H9 (cell line): ENCODE results near the gene ASTN1. TPM values are rescaled to one million over a fixed set of nuclear protein-coding genes. Genes with fewer than 3 reads are reported as not detected.

Experiments
- DNase-seq: peaks from one replicate; pipeline ENCODE4 v3.0.0-alpha.2; 2017
- H2AFZ ChIP-seq: one replicate; pipeline ENCODE4 v1.6.1; 2013; ENCODE audit warnings: mild to moderate bottlenecking, low read length, control low read depth, moderate library complexity
- H2AK5ac ChIP-seq: 2 replicates; pipeline ENCODE4 v1.6.1; 2013; ENCODE audit warnings: low read length, control low read depth, mixed read lengths; ENCODE audit not compliant: insufficient read length
- H2BK120ac ChIP-seq: one replicate; pipeline ENCODE4 v1.6.1; 2013; ENCODE audit warnings: low read depth, mild to moderate bottlenecking, low read length, control low read depth, inconsistent platforms; ENCODE audit not compliant: poor library complexity, severe bottlenecking
- H2BK12ac ChIP-seq: 2 replicates; pipeline ENCODE4 v1.6.1; 2013; ENCODE audit warnings: low read length, control low read depth, mixed read lengths, low read depth; ENCODE audit not compliant: insufficient read length
- H2BK15ac ChIP-seq: 2 replicates; pipeline ENCODE4 v1.6.1; 2013; ENCODE audit warnings: low read depth, low read length, control low read depth
- H2BK20ac ChIP-seq: one replicate; pipeline ENCODE4 v1.6.1; 2013; ENCODE audit warnings: low read depth, mild to moderate bottlenecking, low read length, control low read depth, inconsistent platforms; ENCODE audit not compliant: poor library complexity, severe bottlenecking
- H2BK5ac ChIP-seq: 2 replicates; pipeline ENCODE4 v1.6.1; 2013; ENCODE audit warnings: low read length, control low read depth, mixed read lengths; ENCODE audit not compliant: insufficient read length
- H3K14ac ChIP-seq: 2 replicates; pipeline ENCODE4 v1.6.1; 2013; ENCODE audit warnings: low read length, control low read depth; ENCODE audit not compliant: insufficient read depth
- H3K18ac ChIP-seq: 2 replicates; pipeline ENCODE4 v1.6.1; 2013; ENCODE audit warnings: low read depth, mild to moderate bottlenecking, mixed read lengths, low read length, control low read depth; ENCODE audit not compliant: insufficient read length
- H3K23ac ChIP-seq: 2 replicates; pipeline ENCODE4 v1.6.1; 2013; ENCODE audit warnings: low read length, control low read depth, mixed read lengths, low read depth; ENCODE audit not compliant: insufficient read length
- H3K23me2 ChIP-seq: 2 replicates; pipeline ENCODE4 v1.6.1; 2013; ENCODE audit warnings: low read depth, mild to moderate bottlenecking, mixed read lengths, low read length, control low read depth; ENCODE audit not compliant: insufficient read length, poor library complexity, severe bottlenecking
- H3K27ac ChIP-seq: 2 replicates; pipeline ENCODE4 v1.5.1; 2013; ENCODE audit warnings: low read length, control low read depth, mixed read lengths, low read depth; ENCODE audit not compliant: insufficient read length
- H3K27me3 ChIP-seq: 2 replicates; pipeline ENCODE4 v1.6.1; 2013; ENCODE audit warnings: low read length, control low read depth, inconsistent platforms; ENCODE audit not compliant: insufficient read depth
- H3K4ac ChIP-seq: 2 replicates; pipeline ENCODE4 v1.6.1; 2013; ENCODE audit warnings: low read depth, mild to moderate bottlenecking, control low read depth, inconsistent platforms, low read length, moderate library complexity
- H3K4me1 ChIP-seq: 2 replicates; pipeline ENCODE4 v1.6.1; 2013; ENCODE audit warnings: low read length, control low read depth, inconsistent platforms; ENCODE audit not compliant: insufficient read depth
- H3K4me2 ChIP-seq: 2 replicates; pipeline ENCODE4 v1.6.1; 2013; ENCODE audit warnings: low read length, control low read depth, mixed read lengths; ENCODE audit not compliant: insufficient read length, insufficient read depth
- H3K56ac ChIP-seq: 2 replicates; pipeline ENCODE4 v1.6.1; 2013; ENCODE audit warnings: low read depth, mild to moderate bottlenecking, mixed read lengths, low read length, control low read depth; ENCODE audit not compliant: insufficient read length
- H3K79me1 ChIP-seq: 2 replicates; pipeline ENCODE4 v1.6.1; 2013; ENCODE audit warnings: low read depth, mild to moderate bottlenecking, moderate library complexity, low read length, control low read depth, inconsistent platforms; ENCODE audit not compliant: insufficient read depth, poor library complexity, severe bottlenecking
- H3K79me2 ChIP-seq: 2 replicates; pipeline ENCODE4 v1.6.1; 2013; ENCODE audit warnings: low read length, control low read depth, inconsistent platforms; ENCODE audit not compliant: insufficient read depth
- H3K9ac ChIP-seq: 2 replicates; pipeline ENCODE4 v1.6.1; 2013; ENCODE audit warnings: low read length, control low read depth, mixed read lengths; ENCODE audit not compliant: insufficient read length; ENCODE audit errors: extremely low read depth
- H3K9me3 ChIP-seq: one replicate; pipeline ENCODE4 v1.6.1; 2013; ENCODE audit warnings: low read depth, low read length, inconsistent platforms; ENCODE audit not compliant: control insufficient read depth
- H3T11ph ChIP-seq: one replicate; pipeline ENCODE4 v1.6.1; 2013; ENCODE audit warnings: mild to moderate bottlenecking, low read length, control low read depth, inconsistent platforms
- H4K20me1 ChIP-seq: one replicate; pipeline ENCODE4 v1.6.1; 2013; ENCODE audit not compliant: control insufficient read depth, insufficient read length, insufficient read depth
- H4K5ac ChIP-seq: 2 replicates; pipeline ENCODE4 v1.6.1; 2013; ENCODE audit warnings: low read depth, mild to moderate bottlenecking, mixed read lengths, low read length, control low read depth; ENCODE audit not compliant: insufficient read length
- H4K8ac ChIP-seq: replicated peaks from 2 replicates; pipeline ENCODE4 v1.6.1; 2013; ENCODE audit warnings: low read length, control low read depth, mixed read lengths, low read depth; ENCODE audit not compliant: insufficient read length
- H4K91ac ChIP-seq: 2 replicates; pipeline ENCODE4 v1.6.1; 2013; ENCODE audit warnings: low read depth, mild to moderate bottlenecking, moderate library complexity, mixed read lengths, low read length, control low read depth; ENCODE audit not compliant: insufficient read length
- H3K27ac Mint-ChIP-seq, 3 experiments: 2 replicates in 2 of 3; 3 replicates in 1 of 3; pipeline ENCODE4 v1.8.0; 2020 to 2021; ENCODE audit warnings: mixed read lengths in 3 of 3, mild to moderate bottlenecking in 1 of 3, moderate library complexity in 1 of 3
- H3K27me3 Mint-ChIP-seq: 2 replicates; pipeline ENCODE4 v1.8.0; 2021; ENCODE audit warnings: low read depth, mild to moderate bottlenecking, moderate library complexity, mixed read lengths
- H3K36me3 Mint-ChIP-seq, 3 experiments: 2 replicates in 2 of 3; 3 replicates in 1 of 3; pipeline ENCODE4 v1.8.0; 2020 to 2021; ENCODE audit warnings: low read depth in 3 of 3, mixed read lengths in 3 of 3; ENCODE audit not compliant: insufficient read depth in 1 of 3
- H3K4me1 Mint-ChIP-seq, 2 experiments: 2 replicates each; pipeline ENCODE4 v1.8.0; 2020; ENCODE audit warnings: mixed read lengths in 2 of 2
- H3K4me3 Mint-ChIP-seq, 2 experiments: 2 replicates in 1 of 2; 3 replicates in 1 of 2; pipeline ENCODE4 v1.8.0; 2020 to 2021; ENCODE audit warnings: mild to moderate bottlenecking in 2 of 2, mixed read lengths in 2 of 2, moderate library complexity in 1 of 2
- H3K9me3 Mint-ChIP-seq, 2 experiments: 2 replicates in 1 of 2; 3 replicates in 1 of 2; pipeline ENCODE4 v1.8.0; 2020; ENCODE audit warnings: mild to moderate bottlenecking in 2 of 2, mixed read lengths in 2 of 2, moderate library complexity in 1 of 2
- CTCF ChIP-seq: fragments of 200-600 bp; sonication (generic); conservative IDR thresholded peaks from 3 replicates; pipeline ENCODE4 v1.8.0; 2021; ENCODE audit warnings: antibody characterized with exemption, mild to moderate bottlenecking
- WGBS: extraction: QIAGEN DNeasy Blood & Tissue Kit; methylation state at CpG from one replicate; pipeline ENCODE4 v1.1.7; 2013; ENCODE audit warnings: missing lambda C conversion rate, low lambda C conversion rate, mixed read lengths; ENCODE audit not compliant: insufficient read length; ENCODE audit errors: extremely low coverage; 5-methylcytosine and 5-hydroxymethylcytosine counted together
- total RNA-seq: library from RNA; stranded (reverse); gene quantifications from 2 replicates; pipeline ENCODE4 v1.2.1, GENCODE V29; 2021

ASTN1 gene
- total RNA-seq, 1 experiment from 2014 or later = 0.98 TPM

DNA sequence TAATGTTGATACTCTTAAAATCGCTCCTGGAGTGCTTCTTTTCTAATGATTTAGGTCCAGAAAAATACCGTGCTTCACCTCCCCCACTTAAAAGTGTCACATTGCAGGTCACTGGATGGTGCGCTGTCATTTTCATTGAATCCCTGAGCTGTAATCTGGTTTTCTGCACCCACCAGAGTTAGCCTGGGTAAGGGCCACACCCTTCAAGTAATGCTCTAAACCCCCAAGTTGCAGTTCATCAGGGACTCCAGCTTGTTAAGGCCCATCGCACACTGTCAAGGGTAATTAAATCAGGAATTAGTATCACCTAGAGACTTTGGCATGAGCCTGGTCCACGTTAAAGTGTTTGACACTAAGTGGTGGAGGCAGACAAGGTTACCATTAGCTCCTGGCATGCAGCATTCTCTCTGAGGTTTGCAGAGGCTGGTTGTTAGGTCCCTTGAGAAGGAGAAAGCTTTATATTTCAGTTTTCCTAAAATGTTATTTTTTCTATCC, 34.0 kb downstream of the ASTN1 start:
- H4K91ac ChIP-seq = no peak overlapping the region
- peaks cover 4% of the 10 kb centered on the region; the same call in 1 of the 2 replicates for H3K4me1 ChIP-seq
- H3K27me3 ChIP-seq = no peaks in the 10 kb centered on the region
- Mint-ChIP-seq H3K9me3 (no peaks in the 10 kb centered on the region), H3K4me3 (no peak overlapping the region), H3K27ac (no peak overlapping the region), H3K4me1 (peaks cover 6 to 7% of the 10 kb centered on the region in 2 experiments; a peak in 3 of 4 replicates), H3K36me3 (peaks cover 0 to 2% (median 0%) of the 10 kb centered on the region in 3 experiments; a peak in 2 of 7 replicates), H3K27me3 (peaks cover 5% of the 10 kb centered on the region)
- no peak overlapping the region for H4K5ac ChIP-seq
- H4K8ac ChIP-seq = no peak overlapping the region
- no peak overlapping the region for H3K27ac ChIP-seq
- TF ChIP-seq CTCF = no peak
- no peak overlapping the region for H2BK15ac ChIP-seq
- no peak overlapping the region for H2AK5ac ChIP-seq
- H3K4me2 ChIP-seq = no peak overlapping the region
- H2BK5ac ChIP-seq = no peak overlapping the region
- 0 out of 2 replicates have a peak, but pooled peaks cover 2% of the 10 kb centered on the region for H3K79me2 ChIP-seq
- DNase-seq = no peak
- no peak overlapping the region for H2BK20ac ChIP-seq
- H3K23me2 ChIP-seq = no peaks in the 10 kb centered on the region
- no peak overlapping the region for H3T11ph ChIP-seq
- H3K23ac ChIP-seq = no peak overlapping the region
- no peak overlapping the region for H3K9ac ChIP-seq
- WGBS = no CpG with 5 or more reads among the region's 5 CpGs
- H3K4ac ChIP-seq = no peak overlapping the region
- H3K14ac ChIP-seq = no peak overlapping the region
- no peak overlapping the region for H2BK120ac ChIP-seq
- no peak overlapping the region for H3K56ac ChIP-seq
- H2BK12ac ChIP-seq = no peak overlapping the region
- H3K79me1 ChIP-seq = no peaks in the 10 kb centered on the region
- no peaks in the 10 kb centered on the region for H3K9me3 ChIP-seq
- no peaks in the 10 kb centered on the region for H4K20me1 ChIP-seq
- H3K18ac ChIP-seq = no peak overlapping the region
- no peak overlapping the region for H2AFZ ChIP-seq
